Type B pancreatic cell (in vitro differentiated cells): ENCODE measurements around the gene PRKCZ. TPM values are rescaled to one million over a fixed set of nuclear protein-coding genes. Genes with fewer than 3 reads are reported as not detected.

Experiments used
- DNase-seq: peaks from one replicate; pipeline ENCODE4 v3.0.0; 2021; ENCODE audit warnings: mixed read lengths; ENCODE audit not compliant: unreplicated experiment; ENCODE audit errors: extremely low spot score
- H3K27ac Mint-ChIP-seq: 2 replicates; pipeline ENCODE4 v1.8.0; 2021; ENCODE audit warnings: mild to moderate bottlenecking, mixed read lengths
- H3K27me3 Mint-ChIP-seq: 2 replicates; pipeline ENCODE4 v1.8.0; 2021; ENCODE audit warnings: mixed read lengths
- H3K36me3 Mint-ChIP-seq: 2 replicates; pipeline ENCODE4 v1.8.0; 2021; ENCODE audit warnings: mixed read lengths
- H3K4me1 Mint-ChIP-seq: one replicate; pipeline ENCODE4 v1.8.0; 2021; ENCODE audit warnings: mixed read lengths; ENCODE audit not compliant: unreplicated experiment
- H3K4me3 Mint-ChIP-seq: 2 replicates; pipeline ENCODE4 v1.8.0; 2021; ENCODE audit warnings: mild to moderate bottlenecking, mixed read lengths
- H3K9me3 Mint-ChIP-seq: 2 replicates; pipeline ENCODE4 v1.8.0; 2021; ENCODE audit warnings: mixed read lengths
- total RNA-seq: library from RNA; stranded (reverse); gene quantifications from 2 replicates; pipeline ENCODE4 v1.2.1, GENCODE V29; 2021; ENCODE audit warnings: low replicate concordance
- TF ChIP-seq, protein P1 (sequence below): fragments of 200-600 bp; sonication (generic); conservative IDR thresholded peaks from 2 replicates; pipeline ENCODE4 v1.5.0; 2021; ENCODE audit warnings: antibody characterized with exemption, mild to moderate bottlenecking

Gene PRKCZ
- total RNA-seq, 1 donor from 2014 or later = 33.2 TPM

DNA sequence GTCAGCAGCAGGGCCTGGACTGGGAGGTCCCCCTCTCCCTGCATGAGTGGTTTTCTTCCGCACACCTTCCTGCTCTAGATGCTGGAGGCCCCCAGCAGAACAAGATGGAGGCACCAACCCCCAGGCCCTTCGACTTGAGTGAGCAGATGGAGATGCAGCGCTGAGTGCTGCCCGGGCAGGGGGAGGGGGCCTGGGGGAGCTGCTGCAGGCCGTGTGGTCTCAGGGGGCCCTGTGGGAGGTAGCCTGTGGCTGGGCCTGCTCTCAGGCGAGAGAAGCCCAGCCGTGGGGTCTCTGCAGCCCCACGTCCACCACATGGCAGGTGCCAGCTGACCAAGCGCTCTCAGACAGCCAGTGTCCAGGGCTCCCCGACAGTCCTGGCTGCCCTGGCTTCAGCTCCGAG, 145.6 kb downstream of the PRKCZ start:
- Mint-ChIP-seq H3K36me3 (no peaks in the 10 kb centered on the region), H3K27ac (no peak overlapping the region), H3K4me1 (peaks cover 13% of the 10 kb centered on the region), H3K4me3 (no peak overlapping the region), H3K9me3 (no peaks in the 10 kb centered on the region), H3K27me3 (no peaks in the 10 kb centered on the region)
- no peak for DNase-seq
- TF ChIP-seq, protein P1, sequence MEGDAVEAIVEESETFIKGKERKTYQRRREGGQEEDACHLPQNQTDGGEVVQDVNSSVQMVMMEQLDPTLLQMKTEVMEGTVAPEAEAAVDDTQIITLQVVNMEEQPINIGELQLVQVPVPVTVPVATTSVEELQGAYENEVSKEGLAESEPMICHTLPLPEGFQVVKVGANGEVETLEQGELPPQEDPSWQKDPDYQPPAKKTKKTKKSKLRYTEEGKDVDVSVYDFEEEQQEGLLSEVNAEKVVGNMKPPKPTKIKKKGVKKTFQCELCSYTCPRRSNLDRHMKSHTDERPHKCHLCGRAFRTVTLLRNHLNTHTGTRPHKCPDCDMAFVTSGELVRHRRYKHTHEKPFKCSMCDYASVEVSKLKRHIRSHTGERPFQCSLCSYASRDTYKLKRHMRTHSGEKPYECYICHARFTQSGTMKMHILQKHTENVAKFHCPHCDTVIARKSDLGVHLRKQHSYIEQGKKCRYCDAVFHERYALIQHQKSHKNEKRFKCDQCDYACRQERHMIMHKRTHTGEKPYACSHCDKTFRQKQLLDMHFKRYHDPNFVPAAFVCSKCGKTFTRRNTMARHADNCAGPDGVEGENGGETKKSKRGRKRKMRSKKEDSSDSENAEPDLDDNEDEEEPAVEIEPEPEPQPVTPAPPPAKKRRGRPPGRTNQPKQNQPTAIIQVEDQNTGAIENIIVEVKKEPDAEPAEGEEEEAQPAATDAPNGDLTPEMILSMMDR = no peak

DNA sequence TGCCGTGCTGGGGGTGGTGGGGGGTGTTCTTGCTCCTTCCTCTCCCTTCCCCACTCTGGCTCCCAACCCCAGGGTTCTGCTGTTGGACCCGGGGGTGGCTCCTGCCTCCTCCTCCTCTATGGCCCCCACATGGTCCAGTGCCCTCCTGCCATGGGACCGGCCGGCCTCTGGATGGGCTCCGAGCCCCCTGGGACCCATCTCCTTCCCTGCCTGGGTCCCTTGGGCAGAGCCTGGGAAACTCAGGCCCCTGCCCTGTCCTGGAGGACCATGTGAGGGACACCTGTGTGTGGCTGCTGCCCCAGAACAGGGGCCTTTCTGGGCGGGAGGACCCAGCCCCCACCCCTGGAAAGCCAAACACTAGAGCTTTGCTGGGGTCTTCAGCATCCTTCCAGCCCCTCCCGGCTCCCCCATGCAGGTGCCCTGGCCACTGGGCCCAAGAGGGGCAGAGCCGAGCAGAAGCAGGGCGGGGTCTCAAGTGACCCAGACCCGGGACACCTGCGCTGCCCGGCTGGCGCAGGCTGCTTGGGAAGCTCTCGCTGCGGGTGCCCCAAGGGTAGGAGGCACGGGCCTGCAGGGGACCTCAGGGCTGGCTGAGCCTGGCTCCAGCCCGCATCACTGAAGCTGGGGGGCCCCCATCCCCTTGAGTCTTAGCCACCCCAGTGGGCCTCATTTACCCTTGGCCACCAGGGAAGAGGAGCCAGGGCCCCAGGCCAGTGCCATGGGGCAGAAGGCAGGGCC, 146.9 kb downstream of the PRKCZ start:
- H3K9me3 Mint-ChIP-seq = no peaks in the 10 kb centered on the region
- DNase-seq = no peak
- no peak overlapping the region for H3K27ac Mint-ChIP-seq
- peaks cover 7% of the 10 kb centered on the region for H3K4me1 Mint-ChIP-seq
- no peak overlapping the region for H3K4me3 Mint-ChIP-seq
- no peaks in the 10 kb centered on the region for H3K27me3 Mint-ChIP-seq
- TF ChIP-seq, protein P1 = no peak
- H3K36me3 Mint-ChIP-seq = no peaks in the 10 kb centered on the region

DNA sequence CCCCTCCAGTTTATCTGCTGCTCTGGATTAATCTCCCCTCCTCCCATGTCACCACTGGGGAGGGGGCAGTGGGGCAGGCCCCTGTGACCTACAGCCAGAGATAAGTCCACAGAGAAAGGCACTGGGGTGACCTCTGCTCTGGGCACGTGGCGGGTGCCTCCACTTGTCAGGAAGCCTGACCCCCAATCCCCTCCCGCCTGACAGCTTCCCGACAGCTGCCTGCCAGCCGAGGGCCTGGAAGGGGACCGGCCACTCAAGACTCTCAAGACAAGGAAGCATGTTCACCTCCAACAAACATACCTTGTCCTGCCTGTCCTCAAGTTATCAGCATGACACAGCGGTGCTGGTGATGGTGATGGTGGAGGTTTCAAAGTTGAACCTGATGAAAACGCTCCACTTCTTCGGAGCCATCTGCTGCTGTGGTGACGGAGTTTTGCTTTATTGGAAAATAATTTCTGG, 147.5 kb downstream of the PRKCZ start:
- Mint-ChIP-seq H3K27me3 (no peaks in the 10 kb centered on the region), H3K4me1 (peaks cover 7% of the 10 kb centered on the region), H3K4me3 (no peak overlapping the region), H3K27ac (no peak overlapping the region), H3K36me3 (no peaks in the 10 kb centered on the region), H3K9me3 (no peaks in the 10 kb centered on the region)
- no peak for DNase-seq
- TF ChIP-seq, protein P1 = no peak

DNA sequence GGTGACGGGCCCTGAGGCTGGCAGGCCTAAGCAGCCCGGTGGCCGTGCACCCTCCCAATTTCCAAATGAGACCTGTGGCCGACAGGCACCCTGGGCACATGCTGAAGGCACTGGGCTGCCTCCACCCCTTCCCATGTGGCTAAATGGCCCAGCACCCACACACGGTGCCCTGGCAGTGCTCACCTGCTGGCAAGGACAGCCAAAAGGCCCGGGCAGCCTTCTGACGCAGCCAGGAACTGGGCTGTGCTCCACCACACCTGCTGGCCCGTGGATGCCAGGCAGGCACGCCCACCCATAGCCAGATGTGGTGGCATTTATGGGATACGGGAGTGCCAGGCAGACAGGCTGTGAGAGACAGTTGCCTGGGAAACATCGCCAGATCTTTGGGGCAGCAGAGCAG, 148.4 kb downstream of the PRKCZ start:
- Mint-ChIP-seq H3K27ac (no peak overlapping the region), H3K36me3 (no peaks in the 10 kb centered on the region), H3K9me3 (no peaks in the 10 kb centered on the region), H3K4me3 (no peak overlapping the region), H3K4me1 (peaks cover 7% of the 10 kb centered on the region), H3K27me3 (no peaks in the 10 kb centered on the region)
- DNase-seq = no peak
- TF ChIP-seq, protein P1 = no peak

DNA sequence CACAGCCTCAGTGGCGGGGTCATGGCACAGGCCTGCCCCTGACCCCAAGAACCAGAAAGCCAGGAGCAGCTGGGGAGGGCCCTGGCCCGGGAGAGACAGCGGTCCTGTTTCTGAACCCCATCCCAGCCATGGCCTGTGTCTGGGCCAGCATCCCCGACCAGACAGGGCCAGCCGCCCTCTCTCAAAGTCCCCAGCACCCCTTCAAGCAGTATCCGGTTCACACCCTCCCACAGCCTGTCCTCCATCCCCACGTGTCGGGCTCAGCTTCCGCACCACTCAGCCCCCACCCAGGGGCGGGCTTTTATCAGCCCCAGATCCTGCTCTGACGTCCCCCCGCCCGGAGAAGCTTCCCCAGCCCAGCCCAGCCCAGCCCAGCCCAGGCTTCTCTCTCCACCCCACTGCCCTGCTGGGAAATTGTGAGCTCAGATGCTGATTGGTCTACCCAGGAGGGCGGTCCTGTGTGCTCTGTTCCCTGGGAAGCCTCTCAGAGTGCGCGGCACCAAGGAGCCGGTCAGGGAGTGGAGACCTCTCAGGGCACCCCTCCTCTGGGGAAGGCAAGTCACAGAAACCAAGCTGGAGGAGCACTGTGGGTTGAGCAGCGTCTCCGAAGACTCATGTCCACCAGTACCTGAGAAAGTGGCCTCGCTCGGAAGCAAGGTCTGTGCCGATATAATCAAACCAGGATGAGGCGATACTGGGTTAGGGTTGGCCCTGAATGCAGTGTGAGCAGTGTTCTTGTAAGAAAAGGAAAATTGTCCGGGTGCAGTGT, 149.0 kb downstream of the PRKCZ start:
- H3K4me3 Mint-ChIP-seq = peak overlapping the region; percentile 84
- TF ChIP-seq, protein P1 = no peak
- H3K27ac Mint-ChIP-seq = peak overlapping the region; percentile 78
- H3K36me3 Mint-ChIP-seq = no peaks in the 10 kb centered on the region
- peaks cover 7% of the 10 kb centered on the region for H3K4me1 Mint-ChIP-seq
- no peak for DNase-seq
- H3K27me3 Mint-ChIP-seq = no peaks in the 10 kb centered on the region
- no peaks in the 10 kb centered on the region for H3K9me3 Mint-ChIP-seq
